Stomach (tissue), 9 donors: ENCODE results near the gene ANKRD55. TPM values are rescaled to one million over a fixed set of nuclear protein-coding genes. Genes with fewer than 3 reads are reported as not detected.
A peak's percentile ranks its signal among the peaks of the same experiment; 100 is the strongest.
"Not testable (repeated sequence)": the region's sequence is repeated elsewhere in the genome, so short reads cannot be mapped to it uniquely, and the experiment has no call there.

ENCODE experiments used
- DNase-seq, 2 donors: peaks; one replicate each; pipeline versions ENCODE4 v3.0.0 to v3.0.0-alpha.2; 2013 to 2019
- H3K27ac ChIP-seq, 5 donors: fragments of 200-600 bp in 4 of 5; sonication (generic) in 4 of 5; one replicate each; pipeline ENCODE4 v1.5.1; 2013 to 2019; ENCODE audit warnings: mild to moderate bottlenecking in 1 of 5, moderate library complexity in 1 of 5
- H3K27me3 ChIP-seq, 3 donors: fragments of 200-600 bp; sonication (generic); one replicate each; pipeline ENCODE4 v1.5.1; 2017 to 2019; ENCODE audit warnings: mixed run types in 1 of 3
- H3K36me3 ChIP-seq, 4 donors: fragments of 200-600 bp; sonication (generic); 1 replicate in 3 of 4; 2 replicates in 1 of 4; pipeline ENCODE4 v1.5.1; 2016 to 2019
- H3K4me1 ChIP-seq, 4 donors: fragments of 200-600 bp; sonication (generic); one replicate each; pipeline ENCODE4 v1.5.1; 2016 to 2019
- H3K4me3 ChIP-seq, 4 donors: fragments of 200-600 bp; sonication (generic) in 3 of 4; one replicate each; pipeline ENCODE4 v1.5.1; 2016 to 2019; ENCODE audit warnings: mild to moderate bottlenecking in 1 of 4
- H3K9me3 ChIP-seq, 4 donors: fragments of 200-600 bp; sonication (generic); one replicate each; pipeline ENCODE4 v1.5.1; 2016 to 2019
- EP300 ChIP-seq: sonication (generic); formaldehyde crosslinking; IDR thresholded peaks from one replicate; pipeline ENCODE4 v1.6.1; 2017; ENCODE audit warnings: antibody characterized with exemption
- POLR2A ChIP-seq, 4 donors: fragments of 450-650 bp; IDR thresholded peaks; one replicate each; pipeline ENCODE4 v1.6.1; 2016; ENCODE audit warnings: antibody characterized with exemption in 4 of 4, control low read depth in 2 of 4, mild to moderate bottlenecking in 1 of 4, moderate library complexity in 1 of 4
- POLR2AphosphoS5 ChIP-seq, 3 donors: sonication (generic); formaldehyde crosslinking; IDR thresholded peaks; one replicate each; pipeline ENCODE4 v1.6.1; 2016; ENCODE audit warnings: antibody characterized with exemption in 3 of 3
- WGBS, 5 donors: extraction: QIAGEN DNeasy Blood & Tissue Kit in 3 of 5; methylation state at CpG; one replicate each; pipeline versions ENCODE4 v1.1.5 to v1.1.7; 2013 to 2018; 5-methylcytosine and 5-hydroxymethylcytosine counted together
- intact Hi-C: fragments of 100-400 bp; cut with DNase I; formaldehyde crosslinking; loops from one replicate; pipeline ENCODE4 v1.15.1; 2023; ENCODE audit warnings: low total_unique reads
- polyA plus RNA-seq, 3 donors: library from polyadenylated mRNA; stranded (reverse); fragments of 200-250 nt; gene quantifications; one replicate each; pipeline ENCODE4 v1.2.3, GENCODE V29; 2013
- total RNA-seq, 5 donors: library from RNA; depleted of rRNA; stranded (reverse); fragments of >200 nt; gene quantifications; one replicate each; pipeline versions ENCODE4 v1.1.0 to v1.2.3, GENCODE V29; 2014 to 2016
- TF ChIP-seq, protein P1 (sequence below), 7 experiments: fragments of 450-650 bp in 4 of 7; fragments of 200-600 bp in 3 of 7; sonication (generic) in 3 of 7; IDR thresholded peaks; one replicate each; pipeline ENCODE4 v1.5.1; 2016 to 2019; ENCODE audit warnings: antibody characterized with exemption in 7 of 7, control low read depth in 2 of 7, mild to moderate bottlenecking in 1 of 7
- donor health status: healthy with polysubstance abuse.
- donor health status: Bipolar disorder and iron deficiency.
- donor health status: healthy.

The ANKRD55 gene
- total and polyA plus RNA-seq, 8 donors, result 0.08 to 0.18 TPM; not detected in 6

DNA sequence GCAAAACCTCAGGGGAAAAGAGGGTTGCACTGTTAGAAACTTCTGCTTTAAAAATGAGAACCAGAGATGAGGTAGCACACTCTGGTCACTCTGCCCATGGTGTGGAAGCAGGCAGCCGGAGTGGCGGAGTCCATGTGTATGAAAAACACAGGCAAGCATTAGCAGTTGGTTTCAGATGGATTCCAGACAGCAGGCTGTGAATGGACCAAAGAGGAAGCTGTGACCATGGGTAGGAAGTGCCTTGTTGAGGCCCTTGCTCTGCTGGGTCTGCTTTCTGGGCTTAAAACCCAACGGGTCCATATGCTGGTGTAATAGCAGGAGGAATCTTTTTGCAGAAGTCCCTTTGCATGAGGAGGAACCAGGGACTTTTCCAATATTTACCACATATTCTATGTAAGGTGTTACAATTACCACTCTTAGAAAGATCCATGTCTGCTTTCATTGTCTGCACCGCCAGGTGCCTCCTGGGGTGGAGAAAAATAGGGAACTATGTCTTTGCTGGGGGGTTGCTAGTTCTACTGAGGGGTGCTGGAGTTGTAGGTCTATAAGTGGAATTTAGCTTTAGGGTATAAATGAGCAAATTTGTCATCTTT, 77.0 kb downstream of the ANKRD55 start:
- peaks cover 0 to 44% (median 5%) of the 10 kb centered on the region in 4 donors for H3K4me1 ChIP-seq
- no peaks in the 10 kb centered on the region for H3K9me3 ChIP-seq
- peak in 1 of 2 donors; percentile 32 for DNase-seq
- H3K36me3 ChIP-seq, result no peaks in the 10 kb centered on the region
- no peaks in the 10 kb centered on the region for H3K27me3 ChIP-seq
- intact Hi-C loops, result no loop called here
- H3K4me3 ChIP-seq, result no peak overlapping the region
- H3K27ac ChIP-seq, result peak overlapping the region in 3 of 5 donors; percentile 1 to 65 (median 39)
- WGBS, 5 donors, result 80 to 90% (median 86%) methylated on average over 4 of the region's 4 CpGs
- TF ChIP-seq POLR2AphosphoS5 (IDR thresholded peaks at IDR 0.05), result no peak
- TF ChIP-seq EP300, result no peak
- TF ChIP-seq, protein P1, sequence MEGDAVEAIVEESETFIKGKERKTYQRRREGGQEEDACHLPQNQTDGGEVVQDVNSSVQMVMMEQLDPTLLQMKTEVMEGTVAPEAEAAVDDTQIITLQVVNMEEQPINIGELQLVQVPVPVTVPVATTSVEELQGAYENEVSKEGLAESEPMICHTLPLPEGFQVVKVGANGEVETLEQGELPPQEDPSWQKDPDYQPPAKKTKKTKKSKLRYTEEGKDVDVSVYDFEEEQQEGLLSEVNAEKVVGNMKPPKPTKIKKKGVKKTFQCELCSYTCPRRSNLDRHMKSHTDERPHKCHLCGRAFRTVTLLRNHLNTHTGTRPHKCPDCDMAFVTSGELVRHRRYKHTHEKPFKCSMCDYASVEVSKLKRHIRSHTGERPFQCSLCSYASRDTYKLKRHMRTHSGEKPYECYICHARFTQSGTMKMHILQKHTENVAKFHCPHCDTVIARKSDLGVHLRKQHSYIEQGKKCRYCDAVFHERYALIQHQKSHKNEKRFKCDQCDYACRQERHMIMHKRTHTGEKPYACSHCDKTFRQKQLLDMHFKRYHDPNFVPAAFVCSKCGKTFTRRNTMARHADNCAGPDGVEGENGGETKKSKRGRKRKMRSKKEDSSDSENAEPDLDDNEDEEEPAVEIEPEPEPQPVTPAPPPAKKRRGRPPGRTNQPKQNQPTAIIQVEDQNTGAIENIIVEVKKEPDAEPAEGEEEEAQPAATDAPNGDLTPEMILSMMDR (IDR thresholded peaks at IDR 0.05), result no peak

DNA sequence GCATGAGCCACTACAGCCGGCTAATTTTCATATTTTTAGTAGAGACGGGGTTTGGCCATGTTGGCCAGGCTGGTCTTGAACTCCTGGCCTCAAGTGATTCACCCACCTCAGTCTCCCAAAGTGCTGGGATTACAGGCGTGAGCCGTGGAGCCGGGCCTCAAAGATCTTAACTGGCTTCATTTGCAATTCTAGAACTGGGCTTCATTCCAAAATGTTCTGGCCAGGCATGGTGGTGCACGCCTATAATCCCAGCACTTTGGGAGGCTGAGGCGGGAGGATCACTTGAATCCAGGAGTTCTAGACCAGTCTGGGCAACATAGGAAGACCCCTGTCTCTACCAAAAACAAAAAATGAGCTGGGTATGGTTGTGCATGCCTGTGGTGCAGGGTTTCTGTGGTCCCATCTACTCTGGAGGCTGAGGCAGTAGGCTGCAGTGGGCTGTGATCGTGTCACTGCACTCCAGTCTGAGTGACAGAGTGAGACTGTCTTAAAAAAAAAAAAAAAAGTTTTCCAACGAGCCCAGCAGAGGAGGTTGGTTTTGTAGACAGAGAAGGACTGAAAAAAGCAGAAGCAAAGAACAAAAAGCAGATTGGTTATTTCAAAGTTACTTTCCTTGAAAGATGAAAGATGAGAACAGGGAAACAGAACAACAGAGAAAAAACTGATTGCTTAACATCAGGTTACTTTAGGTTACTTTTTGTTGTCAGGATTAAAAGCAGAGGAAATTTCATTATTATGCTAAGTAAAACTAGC, 78.2 kb downstream of the ANKRD55 start:
- intact Hi-C loops, result no loop called here
- Histone ChIP-seq H3K4me1 (peaks cover 0 to 41% (median 5%) of the 10 kb centered on the region in 4 donors), H3K9me3 (no peaks in the 10 kb centered on the region), H3K36me3 (no peaks in the 10 kb centered on the region), H3K27ac (peak overlapping the region in 4 of 5 donors; percentile 17 to 65 (median 38)), H3K4me3 (no peak overlapping the region), H3K27me3 (no peaks in the 10 kb centered on the region)
- TF ChIP-seq POLR2A (IDR thresholded peaks at IDR 0.05), result no peak
- 76 to 85% (median 80%) methylated on average over 7 to 9 of the region's 9 CpGs for WGBS, 5 donors
- no peak for DNase-seq

DNA sequence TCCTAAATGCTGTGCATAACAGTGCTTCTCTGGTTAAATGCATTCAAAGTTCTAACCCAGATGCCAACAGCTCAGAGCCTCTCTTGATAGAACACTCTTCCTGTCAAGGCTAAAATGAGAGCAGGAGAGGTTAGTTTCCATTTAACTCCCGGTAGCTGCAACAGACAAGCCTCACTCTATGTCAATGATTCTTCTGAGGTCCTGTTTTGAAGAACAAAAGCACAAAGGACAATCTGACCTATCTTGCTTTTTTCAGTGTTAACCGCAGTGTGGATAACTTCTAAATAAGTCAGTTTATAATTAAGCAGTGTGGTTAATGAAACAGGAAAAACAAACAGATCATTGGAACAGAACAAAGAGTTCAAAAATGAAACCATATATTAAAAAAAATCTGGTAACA, 80.7 kb downstream of the ANKRD55 start:
- Histone ChIP-seq H3K27ac (peak overlapping the region in 1 of 5 donors; percentile 21), H3K4me3 (no peak overlapping the region), H3K4me1 (peaks cover 0 to 36% (median 3%) of the 10 kb centered on the region in 4 donors), H3K36me3 (no peaks in the 10 kb centered on the region), H3K9me3 (no peaks in the 10 kb centered on the region), H3K27me3 (no peaks in the 10 kb centered on the region)
- peak in 1 of 2 donors; percentile 30 for DNase-seq
- 14 to 35% (median 18%) methylated on average over 2 of the region's 2 CpGs for WGBS, 5 donors
- TF ChIP-seq, protein P1 (IDR thresholded peaks at IDR 0.05), result no peak
- TF ChIP-seq EP300 (no peak), POLR2AphosphoS5 (IDR thresholded peaks at IDR 0.05) (no peak), POLR2A (IDR thresholded peaks at IDR 0.05) (no peak)
- intact Hi-C loops, result no loop called here

DNA sequence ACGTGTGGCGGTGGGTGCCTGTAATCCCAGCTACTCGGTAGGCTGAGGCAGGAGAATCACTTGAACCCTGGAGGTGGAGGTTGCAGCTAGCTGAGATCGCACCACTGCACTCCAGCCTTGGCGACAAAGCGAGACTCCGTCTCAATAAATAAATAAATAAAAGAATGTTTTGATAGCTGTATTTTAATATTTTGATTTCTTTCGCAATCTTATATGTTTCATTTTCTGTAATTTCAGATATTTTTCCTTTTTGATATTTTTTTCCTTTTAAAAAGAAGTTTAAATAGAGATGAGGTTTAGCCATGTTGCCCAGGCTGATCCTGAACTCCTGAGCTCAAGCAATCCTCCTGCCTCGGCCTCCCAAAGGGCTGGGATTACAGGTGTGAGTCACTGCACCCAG, 82.4 kb downstream of the ANKRD55 start:
- H3K36me3 ChIP-seq, H3K9me3 ChIP-seq, intact Hi-C loops, H3K27me3 ChIP-seq, H3K27ac ChIP-seq, DNase-seq, H3K4me3 ChIP-seq: not testable (repeated sequence)
- H3K4me1 ChIP-seq, result peaks cover 0 to 22% (median 3%) of the 10 kb centered on the region in 4 donors
- WGBS, 5 donors, result 93 to 98% (median 95%) methylated on average over 9 of the region's 9 CpGs

DNA sequence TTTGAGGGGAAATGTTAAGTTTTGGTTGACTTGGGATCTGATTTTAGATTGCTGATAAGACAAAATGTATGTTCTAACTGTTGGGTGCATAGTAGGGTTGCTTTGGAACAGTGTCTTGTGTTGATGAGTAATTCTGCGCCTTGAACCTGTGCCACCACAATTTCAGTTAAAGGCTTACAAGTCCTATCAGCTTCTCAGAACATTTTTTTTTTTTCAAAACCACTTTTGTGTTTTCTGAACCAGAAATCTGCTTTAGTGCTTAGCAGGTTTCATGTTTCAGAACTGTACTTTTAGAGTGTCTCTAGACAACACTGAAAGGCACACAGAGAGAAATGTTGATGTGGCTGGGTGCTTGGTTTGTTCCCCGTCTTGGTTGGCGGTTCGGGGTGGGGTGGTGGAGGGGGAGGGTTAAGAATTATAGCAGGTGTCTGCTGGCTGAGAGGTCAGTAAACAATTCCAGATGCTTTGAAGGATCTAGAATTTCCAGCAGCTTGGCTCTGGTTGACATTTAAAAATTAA, 84.6 kb downstream of the ANKRD55 start:
- peak overlapping the region in 1 of 5 donors; percentile 7 for H3K27ac ChIP-seq
- peak in 1 of 2 donors; percentile 24 for DNase-seq
- no peaks in the 10 kb centered on the region for H3K9me3 ChIP-seq
- H3K36me3 ChIP-seq, result no peaks in the 10 kb centered on the region
- TF ChIP-seq, protein P1 (IDR thresholded peaks at IDR 0.05), result no peak
- TF ChIP-seq POLR2AphosphoS5 (IDR thresholded peaks at IDR 0.05) (no peak), POLR2A (IDR thresholded peaks at IDR 0.05) (no peak), EP300 (no peak)
- intact Hi-C loops, result no loop called here
- WGBS, 5 donors, result 47 to 61% (median 59%) methylated on average over 4 of the region's 4 CpGs
- peaks cover 0 to 13% (median 3%) of the 10 kb centered on the region in 4 donors for H3K4me1 ChIP-seq
- no peaks in the 10 kb centered on the region for H3K27me3 ChIP-seq
- no peak overlapping the region for H3K4me3 ChIP-seq
